ENCODE measurements around the gene PFDN6.
"Not testable (repeated sequence)": the region's sequence is repeated elsewhere in the genome, so short reads cannot be mapped to it uniquely, and the experiment has no call there.

PFDN6 gene

GRCh38 chr6:33288921-33289783, at the start of gene PFDN6, which contains the start of gene WDR46:
Gene PFDN6 (plus strand): TSS chr6:33289601. CDS start chr6:33289857, 256 bp downstream.
Gene WDR46 (minus strand): TSS chr6:33289239. CDS start chr6:33289170, 69 bp downstream.
- DNase-seq (ENCODE audit: low spot score) = peak; percentile 99

- DNase-seq (ENCODE audit: low spot score) = no peak
Observed at GRCh38 chr6:33241968-33242367, 47.4 kb upstream of the PFDN6 start.

GRCh38 chr6:33243476-33243875, 45.9 kb upstream of the PFDN6 start:
- DNase-seq (ENCODE audit: low spot score) = no peak

- DNase-seq (ENCODE audit: low spot score) = peak; percentile 71
Observed at GRCh38 chr6:33247977-33248642, 41.3 kb upstream of the PFDN6 start.

GRCh38 chr6:33248643-33248931, 40.8 kb upstream of the PFDN6 start:
- DNase-seq (ENCODE audit: low spot score) = no peak

- DNase-seq (ENCODE audit: low spot score) = peak; percentile 90
Observed at GRCh38 chr6:33248932-33249731, 40.3 kb upstream of the PFDN6 start.

GRCh38 chr6:33249732-33250630, 39.4 kb upstream of the PFDN6 start:
- DNase-seq (ENCODE audit: low spot score) = no peak

GRCh38 chr6:33250731-33251130, 38.7 kb upstream of the PFDN6 start:
- no peak for DNase-seq (ENCODE audit: low spot score)

GRCh38 chr6:33251395-33252012, 37.9 kb upstream of the PFDN6 start:
- DNase-seq (ENCODE audit: low spot score) = no peak

GRCh38 chr6:33252759-33253158, 36.6 kb upstream of the PFDN6 start:
- no peak for DNase-seq (ENCODE audit: low spot score)

- DNase-seq (ENCODE audit: low spot score) = no peak
Observed at GRCh38 chr6:33254591-33254990, 34.8 kb upstream of the PFDN6 start.

GRCh38 chr6:33259032-33259431, 30.4 kb upstream of the PFDN6 start:
- DNase-seq (ENCODE audit: low spot score) = no peak

- DNase-seq (ENCODE audit: low spot score) = not testable (repeated sequence)
Observed at GRCh38 chr6:33262490-33262889, 26.9 kb upstream of the PFDN6 start.

GRCh38 chr6:33264015-33264414, 25.4 kb upstream of the PFDN6 start:
- DNase-seq (ENCODE audit: low spot score) = no peak

GRCh38 chr6:33271117-33271467, 18.3 kb upstream of the PFDN6 start:
- no peak for DNase-seq (ENCODE audit: low spot score)

GRCh38 chr6:33271468-33272274, 17.7 kb upstream of the PFDN6 start, which contains the start of the genes RPS18 and VPS52:
Gene RPS18 (plus strand): TSS chr6:33272075. CDS start chr6:33272120, 45 bp downstream.
Gene VPS52 (minus strand): TSS chr6:33271876. CDS start chr6:33271675, 201 bp downstream.
- peak; percentile 97 for DNase-seq (ENCODE audit: low spot score)

GRCh38 chr6:33272275-33273128, 16.9 kb upstream of the PFDN6 start:
- no peak for DNase-seq (ENCODE audit: low spot score)

GRCh38 chr6:33273129-33273923, 16.1 kb upstream of the PFDN6 start:
- DNase-seq (ENCODE audit: low spot score) = no peak

Measured in COLO829 (cell line).